GM18861 (cell line): Measurements from ENCODE around the gene UGT1A9.
"Not testable (repeated sequence)": the region's sequence is repeated elsewhere in the genome, so short reads cannot be mapped to it uniquely, and the experiment has no call there.

ENCODE experiments used
- ATAC-seq: cut with Tn5 transposase; IDR thresholded peaks from one replicate; pipeline ENCODE4 v1.9.1; 2021; ENCODE audit not compliant: unreplicated experiment

UGT1A9 gene

GRCh38 chr2:233711312-233712008, 39.8 kb downstream of the UGT1A9 start:
- ATAC-seq: no peak

GRCh38 chr2:233712611-233713261, 41.0 kb downstream of the UGT1A9 start, which contains the start of gene UGT1A5:
TSS of gene UGT1A5 (plus strand) at chr2:233712907. CDS start at chr2:233712992, 85 bp downstream.
- no peak for ATAC-seq

- no peak for ATAC-seq
Observed at GRCh38 chr2:233713262-233713615, 41.5 kb downstream of the UGT1A9 start.

DNA sequence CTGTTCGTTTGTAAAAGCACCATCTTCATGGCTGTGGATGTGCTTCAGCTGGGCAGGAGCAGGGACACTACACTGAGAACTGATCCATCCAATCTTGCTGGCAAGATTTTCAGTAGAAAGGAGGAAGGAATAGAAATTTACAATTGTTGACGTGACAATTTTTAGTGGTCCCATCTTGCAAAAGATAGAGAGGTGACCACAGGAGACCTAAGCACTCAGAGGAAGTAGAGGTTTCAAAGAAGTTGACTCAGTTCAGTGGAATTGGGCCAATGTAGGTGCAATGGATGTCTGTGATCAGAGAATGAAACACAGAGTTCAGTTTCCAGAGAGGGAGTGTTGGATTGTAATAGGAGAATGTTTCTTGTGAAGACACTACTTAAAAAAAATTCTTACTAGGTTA, 42.4 kb downstream of the UGT1A9 start:
- ATAC-seq: no peak

DNA sequence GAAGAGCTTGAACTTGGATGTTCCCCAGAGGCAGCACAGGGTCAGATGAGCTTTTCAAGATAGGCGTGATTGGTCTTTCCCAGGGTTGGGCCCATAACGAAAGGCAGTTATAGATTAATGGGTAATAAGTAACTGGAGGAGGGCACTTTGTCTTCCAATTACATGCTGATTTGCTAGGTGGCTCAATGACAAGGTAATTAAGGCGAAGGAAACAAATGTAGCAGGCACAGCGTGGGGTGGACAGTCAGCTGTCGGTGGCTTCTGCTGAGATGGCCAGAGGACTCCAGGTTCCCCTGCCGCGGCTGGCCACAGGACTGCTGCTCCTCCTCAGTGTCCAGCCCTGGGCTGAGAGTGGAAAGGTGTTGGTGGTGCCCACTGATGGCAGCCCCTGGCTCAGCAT, 46.9 kb downstream of the UGT1A9 start, which contains the start of gene UGT1A4:
TSS of gene UGT1A4 (plus strand) at position 185 of the 400 bp plus-strand sequence. CDS start at position 270, 85 bp downstream.
- no peak for ATAC-seq

DNA sequence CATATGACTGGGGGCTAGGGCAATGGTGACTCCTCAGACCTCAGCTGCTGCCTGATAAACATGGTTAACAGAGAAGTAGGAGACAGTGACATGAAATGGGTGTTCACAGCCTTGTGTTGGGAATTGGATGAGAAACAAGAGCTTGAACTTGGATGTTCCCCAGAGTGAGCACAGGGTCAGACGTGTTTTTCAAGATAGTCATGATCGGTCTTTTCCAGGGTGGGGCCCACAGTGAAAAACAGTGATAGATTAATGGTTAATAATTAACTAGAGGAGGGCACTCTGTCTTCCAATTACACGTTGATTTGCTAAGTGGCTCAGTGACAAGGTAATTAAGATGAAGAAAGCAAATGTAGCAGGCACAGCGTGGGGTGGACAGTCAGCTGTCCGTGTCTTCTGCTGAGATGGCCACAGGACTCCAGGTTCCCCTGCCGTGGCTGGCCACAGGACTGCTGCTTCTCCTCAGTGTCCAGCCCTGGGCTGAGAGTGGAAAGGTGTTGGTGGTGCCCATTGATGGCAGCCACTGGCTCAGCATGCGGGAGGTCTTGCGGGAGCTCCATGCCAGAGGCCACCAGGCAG, 57.1 kb downstream of the UGT1A9 start, which contains the start of gene UGT1A3:
TSS of gene UGT1A3 (plus strand) at position 320 of the 579 bp plus-strand sequence. CDS start at position 405, 85 bp downstream.
- no peak for ATAC-seq

DNA sequence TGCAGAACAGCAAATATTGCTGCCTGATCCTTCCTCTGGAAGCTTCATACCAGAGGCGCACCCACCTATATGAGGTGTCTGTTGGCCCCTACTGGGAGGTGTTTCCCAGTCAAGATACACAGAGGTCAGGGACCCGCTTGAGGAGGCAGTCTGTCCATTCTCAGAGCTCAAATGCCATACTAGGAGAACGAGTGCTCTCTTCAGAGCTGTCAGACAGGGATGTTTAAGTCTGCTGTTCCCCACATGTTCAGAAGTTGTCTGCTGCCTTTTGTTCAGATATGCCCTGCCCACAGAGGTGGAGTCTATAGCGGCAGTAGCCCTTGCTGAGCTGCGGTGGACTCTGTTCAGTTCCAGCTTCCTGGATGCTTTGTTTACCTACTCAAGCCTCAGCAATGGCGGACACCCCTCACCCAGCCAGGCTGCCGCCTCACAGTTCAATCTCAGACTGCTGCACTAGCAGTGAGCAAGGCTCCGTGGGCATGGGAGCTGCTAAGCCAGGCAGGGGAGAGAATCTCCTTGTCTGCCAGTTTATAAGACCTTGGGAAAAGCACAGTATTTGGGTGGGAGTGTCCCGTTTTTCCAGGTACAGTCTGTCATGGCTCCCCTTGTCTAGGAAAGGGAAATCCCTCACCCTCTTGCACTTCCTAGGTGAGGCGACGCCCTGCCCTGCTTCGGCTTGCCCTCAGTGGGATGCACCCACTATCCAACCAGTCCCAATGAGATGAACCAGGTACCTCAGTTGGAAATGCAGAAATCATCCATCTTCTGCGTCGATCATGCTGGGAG, 65.4 kb downstream of the UGT1A9 start:
- not testable (repeated sequence) for ATAC-seq

DNA sequence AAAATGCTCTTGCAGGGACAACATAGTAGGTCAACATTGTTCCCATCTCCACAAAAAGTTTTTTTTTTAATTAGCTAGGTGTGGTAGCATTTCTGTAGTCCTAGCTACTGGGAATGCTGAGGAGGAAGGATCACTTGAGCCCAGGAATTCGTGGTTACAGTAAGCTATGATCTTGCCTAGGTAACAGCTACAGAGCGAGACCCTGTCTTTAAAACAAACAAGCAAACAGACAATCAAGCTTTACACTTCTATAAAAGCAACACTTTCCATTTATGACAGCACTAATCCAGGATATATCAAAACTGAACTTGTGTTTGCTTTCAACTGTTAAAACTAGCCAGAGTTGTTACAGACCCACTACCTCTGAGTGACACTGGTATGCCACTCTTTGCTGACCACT, 69.2 kb downstream of the UGT1A9 start:
- no peak for ATAC-seq

DNA sequence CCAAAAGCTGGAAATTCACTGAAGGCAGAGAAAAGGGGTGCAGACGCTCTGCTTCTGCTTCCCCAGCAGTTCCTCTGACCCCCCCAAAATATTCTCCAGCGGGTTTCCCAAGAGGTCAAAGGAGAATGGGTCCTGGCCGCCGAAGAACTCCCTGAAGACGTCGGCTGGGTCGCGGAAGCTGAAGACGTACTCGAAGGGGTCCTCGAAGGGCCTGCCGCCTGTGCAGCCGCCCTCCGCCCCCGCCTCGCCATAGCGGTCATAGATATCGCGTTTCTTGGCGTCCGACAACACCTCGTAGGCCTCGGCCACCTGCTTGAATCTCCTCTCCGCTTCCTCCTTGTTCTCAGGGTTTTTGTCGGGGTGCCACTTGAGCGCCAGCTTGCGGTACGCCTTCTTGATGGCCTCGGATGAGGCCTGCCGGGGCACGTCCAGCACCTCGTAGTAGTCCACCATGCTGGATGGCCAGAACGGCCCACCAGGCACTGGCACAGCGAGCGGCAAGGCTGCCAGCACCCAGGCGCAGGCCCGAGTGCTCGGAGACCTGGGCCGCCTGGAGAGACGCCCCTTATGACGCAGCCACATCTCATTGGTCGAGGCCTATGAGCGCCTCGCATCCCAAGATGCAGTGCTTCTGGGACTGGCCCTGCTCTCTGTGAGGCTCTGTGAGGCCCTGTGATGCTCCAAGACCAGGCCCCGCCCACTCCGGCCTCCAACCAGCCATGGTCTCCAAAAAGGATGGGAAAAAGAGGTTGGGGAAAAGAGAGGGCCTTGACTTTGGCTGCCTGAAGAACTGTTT, 72.0 kb downstream of the UGT1A9 start:
- ATAC-seq: no peak

DNA sequence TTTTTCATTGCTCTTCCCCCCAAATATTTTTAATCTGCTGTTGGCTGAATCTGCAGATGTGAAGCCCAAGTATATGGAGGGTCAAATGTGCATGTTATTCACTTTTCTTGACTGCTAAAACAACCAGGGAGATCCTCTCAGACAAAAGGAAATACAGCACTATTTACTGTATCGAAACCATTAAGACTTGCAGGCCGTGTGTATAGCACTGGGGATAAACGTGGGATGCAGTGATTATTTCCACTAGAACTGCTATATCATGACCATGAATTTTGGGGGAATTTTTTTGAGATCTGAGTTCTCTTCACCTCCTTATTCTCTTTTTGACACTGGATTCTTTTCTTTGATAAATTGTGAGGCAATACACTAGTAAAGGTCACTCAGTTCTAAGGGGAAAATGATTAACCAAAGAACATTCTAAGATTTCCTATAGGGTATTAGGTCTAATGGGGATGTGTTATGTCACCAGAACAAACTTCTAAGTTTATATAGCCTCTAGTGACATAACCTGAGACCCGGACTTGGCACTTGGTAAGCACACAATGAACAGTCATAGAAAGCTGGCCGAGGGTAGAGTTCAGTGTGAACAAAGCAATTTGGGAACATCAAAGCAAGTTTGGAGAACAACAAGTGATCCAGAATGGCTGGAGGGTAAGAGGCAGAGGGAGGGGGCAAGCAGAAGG, 73.5 kb downstream of the UGT1A9 start:
- no peak for ATAC-seq

GRCh38 chr2:233745838-233746237, 74.1 kb downstream of the UGT1A9 start:
- ATAC-seq: not testable (repeated sequence)

DNA sequence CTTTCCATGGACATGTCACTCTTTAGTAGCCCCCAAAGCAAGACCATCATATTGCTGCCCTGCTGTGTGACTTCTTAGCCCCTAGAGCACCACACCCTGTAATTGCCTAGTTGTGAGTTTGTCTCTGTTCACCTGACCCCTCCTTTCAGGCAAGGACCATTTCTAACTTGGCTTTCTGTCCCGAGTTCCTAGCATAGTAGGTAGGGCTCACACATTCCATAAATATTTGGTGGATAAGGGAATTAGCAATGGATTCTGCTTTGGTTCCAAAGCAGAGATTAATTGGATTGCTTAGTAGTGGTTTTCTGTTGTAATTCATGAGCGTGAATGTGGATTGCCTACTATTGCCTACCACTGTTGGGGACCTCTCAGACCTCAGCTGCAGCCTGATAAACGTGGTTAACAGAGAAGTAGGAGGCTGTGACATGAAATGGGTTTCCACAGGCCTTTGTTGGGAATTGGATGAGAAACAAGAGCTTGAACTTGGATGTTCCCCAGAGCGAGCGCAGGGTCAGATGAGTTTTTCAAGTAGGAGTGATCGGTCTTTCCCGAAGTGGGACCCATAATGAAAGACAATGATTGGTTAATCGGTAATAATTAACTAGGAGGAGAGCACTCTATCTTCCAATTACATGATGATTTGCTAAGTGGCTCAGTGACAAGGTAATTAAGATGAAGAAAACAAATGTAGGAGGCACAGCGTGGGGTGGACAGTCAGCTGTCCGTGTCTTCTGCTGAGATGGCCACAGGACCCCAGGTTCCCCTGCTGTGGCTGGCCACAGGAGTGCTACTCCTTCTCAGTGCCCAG, 75.0 kb downstream of the UGT1A9 start:
- ATAC-seq: no peak

DNA sequence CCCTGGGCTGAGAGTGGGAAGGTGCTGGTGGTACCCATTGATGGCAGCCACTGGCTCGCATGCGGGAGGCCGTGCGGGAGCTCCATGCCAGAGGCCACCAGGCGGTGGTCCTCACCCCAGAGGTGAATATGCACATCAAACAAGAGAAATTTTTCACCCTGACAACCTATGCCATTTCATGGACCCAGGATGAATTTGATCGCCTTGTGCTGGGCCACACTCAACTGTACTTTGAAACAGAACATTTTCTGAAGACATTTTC, 75.5 kb downstream of the UGT1A9 start:
- ATAC-seq: no peak

DNA sequence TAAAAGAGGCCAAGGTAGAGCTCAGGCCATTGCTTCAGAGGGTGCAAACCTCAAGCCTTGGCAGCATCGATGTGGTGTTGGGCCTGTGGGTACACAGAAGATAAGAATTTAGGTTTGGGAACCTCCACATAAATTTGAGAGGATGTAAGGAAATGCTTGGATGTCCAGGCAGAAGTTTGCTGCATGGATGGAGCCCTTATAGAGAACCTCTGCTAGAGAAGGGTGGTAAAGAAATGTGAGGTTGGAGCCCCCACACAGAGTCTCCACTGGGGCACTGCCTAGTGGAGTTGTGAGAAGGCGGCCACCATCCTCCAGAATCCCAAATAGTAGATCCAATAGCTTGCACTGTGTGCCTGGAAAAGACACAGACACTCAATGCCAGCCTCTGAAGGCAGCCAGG, 79.0 kb downstream of the UGT1A9 start:
- ATAC-seq: not testable (repeated sequence)

- ATAC-seq: not testable (repeated sequence)
Observed at GRCh38 chr2:233751212-233752009, 79.7 kb downstream of the UGT1A9 start.

- ATAC-seq: no peak
Observed at GRCh38 chr2:233754872-233755611, 83.3 kb downstream of the UGT1A9 start.

- no peak for ATAC-seq
Observed at GRCh38 chr2:233756429-233757081, 84.9 kb downstream of the UGT1A9 start.
